Colonic mucosa (tissue), 4 donors: ENCODE results near the gene KCTD10. TPM values are rescaled to one million over a fixed set of nuclear protein-coding genes. Genes with fewer than 3 reads are reported as not detected.

Experiments
- DNase-seq: peaks from one replicate; pipeline ENCODE4 v3.0.0-alpha.2; 2020
- H3K27ac ChIP-seq: fragments of 200-600 bp; one replicate; pipeline ENCODE4 v1.8.0; 2021
- H3K27me3 ChIP-seq: fragments of 200-600 bp; one replicate; pipeline ENCODE4 v1.8.0; 2021
- H3K36me3 ChIP-seq: fragments of 200-600 bp; one replicate; pipeline ENCODE4 v1.8.0; 2021
- H3K4me1 ChIP-seq: fragments of 200-600 bp; one replicate; pipeline ENCODE4 v1.8.0; 2021; ENCODE audit warnings: mild to moderate bottlenecking
- H3K4me3 ChIP-seq: fragments of 200-600 bp; one replicate; pipeline ENCODE4 v1.8.0; 2021
- H3K9ac ChIP-seq, 2 donors: one replicate each; pipeline ENCODE4 v1.7.0; 2013; ENCODE audit warnings: control low read depth in 2 of 2, low read depth in 2 of 2, low read length in 2 of 2
- H3K9me3 ChIP-seq: fragments of 200-600 bp; one replicate; pipeline ENCODE4 v1.8.0; 2021
- intact Hi-C: fragments of 100-400 bp; cut with DNase I; formaldehyde crosslinking; loops from one replicate; pipeline ENCODE4 v1.14.1; 2022
- total RNA-seq, 2 donors: library from RNA; stranded (reverse); fragmentation: NEBNext Ultra II Directional in 1 of 2; extraction: Animal tissue kit (Norgen Biotek cat#: 25700) in 1 of 2; gene quantifications; one replicate each; pipeline ENCODE4 v1.2.1, GENCODE V29; 2021
- TF ChIP-seq, protein P1 (sequence below): fragments of 200-600 bp; IDR thresholded peaks from one replicate; pipeline ENCODE4 v1.8.0; 2022; ENCODE audit warnings: antibody characterized with exemption, mild to moderate bottlenecking
- donor health status: healthy.
- donor health status: DM: no; HTN: no; CAD: no.
- donor health status: DM: no; HTN: no; CAD: no.

KCTD10 gene
- total RNA-seq, 2 donors from 2014 or later = 50.3 to 74.8 TPM

DNA sequence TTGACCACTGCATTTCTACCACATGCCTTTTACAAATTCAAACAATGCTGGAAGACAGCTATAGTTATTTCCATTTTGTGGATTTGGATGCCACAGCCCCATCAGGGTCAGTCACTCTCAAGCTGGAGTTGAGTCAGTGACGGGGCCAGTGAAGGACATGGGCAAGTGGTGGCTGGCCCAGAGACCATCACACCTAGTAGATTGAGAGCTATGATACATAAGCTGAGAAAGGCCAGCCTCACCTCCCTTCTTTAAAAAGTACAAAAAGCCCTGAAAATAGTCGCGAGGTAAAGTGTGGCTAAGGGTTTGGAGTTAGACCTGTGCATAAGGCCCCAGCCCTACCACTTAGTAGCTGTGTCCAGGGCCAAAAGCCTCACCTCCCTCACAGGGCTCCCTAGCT, 4.1 kb downstream of the KCTD10 start:
- no peak for DNase-seq
- TF ChIP-seq, protein P1, sequence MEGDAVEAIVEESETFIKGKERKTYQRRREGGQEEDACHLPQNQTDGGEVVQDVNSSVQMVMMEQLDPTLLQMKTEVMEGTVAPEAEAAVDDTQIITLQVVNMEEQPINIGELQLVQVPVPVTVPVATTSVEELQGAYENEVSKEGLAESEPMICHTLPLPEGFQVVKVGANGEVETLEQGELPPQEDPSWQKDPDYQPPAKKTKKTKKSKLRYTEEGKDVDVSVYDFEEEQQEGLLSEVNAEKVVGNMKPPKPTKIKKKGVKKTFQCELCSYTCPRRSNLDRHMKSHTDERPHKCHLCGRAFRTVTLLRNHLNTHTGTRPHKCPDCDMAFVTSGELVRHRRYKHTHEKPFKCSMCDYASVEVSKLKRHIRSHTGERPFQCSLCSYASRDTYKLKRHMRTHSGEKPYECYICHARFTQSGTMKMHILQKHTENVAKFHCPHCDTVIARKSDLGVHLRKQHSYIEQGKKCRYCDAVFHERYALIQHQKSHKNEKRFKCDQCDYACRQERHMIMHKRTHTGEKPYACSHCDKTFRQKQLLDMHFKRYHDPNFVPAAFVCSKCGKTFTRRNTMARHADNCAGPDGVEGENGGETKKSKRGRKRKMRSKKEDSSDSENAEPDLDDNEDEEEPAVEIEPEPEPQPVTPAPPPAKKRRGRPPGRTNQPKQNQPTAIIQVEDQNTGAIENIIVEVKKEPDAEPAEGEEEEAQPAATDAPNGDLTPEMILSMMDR = no peak
- H3K36me3 ChIP-seq = no peaks in the 10 kb centered on the region
- H3K9me3 ChIP-seq = no peaks in the 10 kb centered on the region
- no peak overlapping the region for H3K4me3 ChIP-seq
- intact Hi-C loops = no loop called here
- H3K27ac ChIP-seq = no peak overlapping the region
- H3K27me3 ChIP-seq = no peaks in the 10 kb centered on the region
- no peak overlapping the region for H3K9ac ChIP-seq
- peaks cover 3% of the 10 kb centered on the region for H3K4me1 ChIP-seq

DNA sequence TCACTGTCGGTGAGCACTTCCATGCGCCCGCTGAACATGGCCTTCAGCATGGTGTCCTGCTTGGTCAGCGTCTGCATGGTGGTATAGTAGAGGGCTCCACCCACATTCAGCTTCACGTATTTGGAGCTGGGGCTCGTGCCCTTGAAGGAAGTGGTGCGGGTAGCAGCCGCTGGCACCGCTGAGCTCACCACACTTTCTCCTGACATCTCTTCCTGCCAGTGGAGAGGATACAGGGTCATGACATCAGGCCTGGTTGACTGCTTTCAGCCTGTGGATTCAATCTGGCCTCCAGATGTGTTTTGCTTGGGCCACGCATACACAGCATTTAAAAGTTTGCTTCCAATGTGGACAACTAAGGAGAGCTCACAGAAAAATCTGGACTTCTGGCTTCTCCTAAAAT, 7.6 kb downstream of the KCTD10 start:
- no peaks in the 10 kb centered on the region for H3K9me3 ChIP-seq
- H3K36me3 ChIP-seq = no peaks in the 10 kb centered on the region
- H3K27ac ChIP-seq = no peak overlapping the region
- peaks cover 8% of the 10 kb centered on the region for H3K4me1 ChIP-seq
- TF ChIP-seq, protein P1 = no peak
- DNase-seq = no peak
- H3K27me3 ChIP-seq = no peaks in the 10 kb centered on the region
- H3K4me3 ChIP-seq = no peak overlapping the region
- H3K9ac ChIP-seq = peak overlapping the region in 1 of 2 donors; percentile 38
- intact Hi-C loops = no loop called here

DNA sequence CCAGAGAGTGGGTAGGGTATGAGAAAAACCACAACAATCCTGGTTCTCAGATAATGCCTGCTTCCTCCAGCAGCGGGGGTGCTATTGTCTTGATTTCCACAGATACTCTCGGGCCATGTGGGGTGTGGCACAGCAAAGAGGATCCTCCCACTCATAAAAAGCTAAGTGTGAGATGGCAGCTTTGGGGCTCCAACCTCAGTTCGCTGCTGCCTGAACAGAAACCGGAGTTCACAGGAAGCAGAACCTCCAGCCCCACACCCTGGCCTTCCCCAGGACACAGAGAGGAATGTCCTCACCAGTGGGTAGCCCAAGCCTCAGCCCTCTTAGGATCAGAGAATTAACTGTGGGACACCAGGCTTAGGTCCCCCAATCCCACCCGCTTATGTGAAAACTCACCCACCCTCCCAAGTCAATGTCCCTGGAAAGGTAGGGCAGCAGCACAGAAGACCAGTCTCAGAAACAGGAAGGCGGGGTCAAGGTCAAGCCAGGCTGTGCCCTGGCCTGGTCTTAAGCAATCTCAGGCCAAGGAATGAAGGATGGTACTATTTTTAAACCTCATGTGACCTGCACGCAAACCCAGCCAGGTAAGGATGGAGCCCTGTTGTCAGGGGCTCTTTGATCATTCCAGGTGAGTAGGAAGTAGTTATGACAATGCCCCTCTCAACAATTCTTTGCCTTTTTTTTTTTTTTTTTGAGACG, 9.0 kb downstream of the KCTD10 start:
- Histone ChIP-seq H3K9ac (peak overlapping the region in 1 of 2 donors; percentile 48), H3K27ac (peak overlapping the region; percentile 66), H3K27me3 (no peaks in the 10 kb centered on the region), H3K4me3 (no peak overlapping the region), H3K36me3 (no peaks in the 10 kb centered on the region), H3K9me3 (no peaks in the 10 kb centered on the region), H3K4me1 (peaks cover 8% of the 10 kb centered on the region)
- intact Hi-C loops = no loop called here
- peak; percentile 80 for DNase-seq
- TF ChIP-seq, protein P1 = no peak

DNA sequence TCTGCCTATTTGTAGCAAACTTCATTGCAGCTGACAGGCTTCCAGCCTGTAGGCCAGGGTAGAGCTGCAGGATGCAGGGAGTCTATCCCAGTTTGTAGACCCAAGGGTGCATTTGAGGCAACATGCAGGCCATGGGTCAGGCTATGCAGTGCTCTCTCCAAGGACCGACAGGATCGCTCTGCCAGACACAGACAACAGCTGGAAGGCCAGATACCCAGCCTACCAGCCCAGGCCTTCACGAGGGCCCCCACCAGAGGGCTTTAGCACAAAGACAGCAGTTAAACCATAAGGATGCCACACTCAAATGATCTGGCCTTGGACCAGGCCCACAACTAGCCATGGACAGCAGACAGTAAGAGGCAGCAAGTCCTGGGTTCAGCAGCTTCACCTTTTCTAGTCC, 10.3 kb downstream of the KCTD10 start:
- Histone ChIP-seq H3K9ac (peak overlapping the region in 1 of 2 donors; percentile 2), H3K9me3 (no peaks in the 10 kb centered on the region), H3K27me3 (no peaks in the 10 kb centered on the region), H3K4me3 (no peak overlapping the region), H3K4me1 (peaks cover 18% of the 10 kb centered on the region), H3K36me3 (no peaks in the 10 kb centered on the region), H3K27ac (no peak overlapping the region)
- intact Hi-C loops = no loop called here
- TF ChIP-seq, protein P1 = no peak
- DNase-seq = no peak

DNA sequence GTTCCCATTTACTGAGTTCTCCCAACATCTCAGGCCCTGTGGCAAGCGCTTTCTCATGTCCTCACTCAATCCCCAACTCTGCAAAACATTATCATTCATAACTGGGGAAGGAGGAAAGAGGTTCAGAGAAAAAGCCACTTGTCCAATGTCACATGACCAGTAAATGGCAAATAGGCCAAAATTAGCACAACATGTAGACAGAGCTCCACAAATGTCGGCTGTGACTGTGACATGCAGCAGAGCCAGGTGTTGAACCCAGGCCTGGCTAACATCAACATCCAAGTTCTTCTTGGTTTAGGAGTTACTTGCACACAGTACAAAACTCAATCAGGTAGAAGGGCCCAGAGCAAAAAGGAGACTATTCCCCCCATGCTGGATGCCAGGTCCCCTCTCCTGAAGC, 10.8 kb downstream of the KCTD10 start:
- no peaks in the 10 kb centered on the region for H3K27me3 ChIP-seq
- intact Hi-C loops = no loop called here
- no peak for DNase-seq
- no peaks in the 10 kb centered on the region for H3K36me3 ChIP-seq
- H3K9me3 ChIP-seq = no peaks in the 10 kb centered on the region
- peaks cover 19% of the 10 kb centered on the region for H3K4me1 ChIP-seq
- H3K9ac ChIP-seq = no peak overlapping the region
- H3K4me3 ChIP-seq = no peak overlapping the region
- TF ChIP-seq, protein P1 = no peak
- no peak overlapping the region for H3K27ac ChIP-seq
